IMR-90 (cell line): ENCODE data around the gene ERMP1. TPM values are rescaled to one million over a fixed set of nuclear protein-coding genes. Genes with fewer than 3 reads are reported as not detected.

Experiments
- ATAC-seq: fragments of 200-7000 bp; cut with Tn5 transposase; 2 replicates; pipeline ENCODE4 v1.9.1; 2020; ENCODE audit warnings: low read depth, mild to moderate bottlenecking, moderate library complexity
- BruUV-seq: library from RNA; stranded (reverse); fragments of 400-500 nt; replicated peaks from 2 replicates; lab custom pipeline; 2021; lab: Mats Ljungman, UMichigan
- CTCF ChIA-PET: fragments of 300-600 bp; formaldehyde crosslinking; extraction: SDS; loops from one replicate; lab custom pipeline; 2021; ENCODE audit warnings: antibody characterized with exemption; lab: Yijun Ruan, JAX
- POLR2A ChIA-PET: fragments of 300-600 bp; sonication (Branson Sonifier 250); formaldehyde crosslinking; loops from one replicate; lab custom pipeline; 2022; ENCODE audit warnings: antibody characterized with exemption; ENCODE audit not compliant: unreplicated experiment; lab: Charles Lee
- DNase-seq: peaks from one replicate; pipeline ENCODE4 v3.0.0; 2013
- H2AFZ ChIP-seq: replicated peaks from 2 replicates; pipeline ENCODE3; 2013; ENCODE audit warnings: low read length, mild to moderate bottlenecking; ENCODE audit not compliant: poor library complexity
- H2AK5ac ChIP-seq: 2 replicates; pipeline ENCODE4 v1.6.1; 2013; ENCODE audit warnings: low read depth, low read length, inconsistent platforms
- H2AK9ac ChIP-seq: replicated peaks from 2 replicates; pipeline ENCODE3; 2013; ENCODE audit warnings: mild to moderate bottlenecking, low read depth, low read length, moderate library complexity; ENCODE audit not compliant: poor library complexity
- H2BK120ac ChIP-seq: 2 replicates; pipeline ENCODE4 v1.6.1; 2013; ENCODE audit warnings: low read depth, low read length, inconsistent platforms
- H2BK15ac ChIP-seq: 3 replicates; pipeline ENCODE4 v1.6.1; 2013; ENCODE audit warnings: low read depth, low read length, inconsistent platforms
- H2BK20ac ChIP-seq: 2 replicates; pipeline ENCODE4 v1.6.1; 2013; ENCODE audit warnings: low read depth, mild to moderate bottlenecking, inconsistent platforms, low read length, moderate library complexity
- H2BK5ac ChIP-seq: 2 replicates; pipeline ENCODE4 v1.6.1; 2013; ENCODE audit warnings: mild to moderate bottlenecking, low read depth, low read length, inconsistent platforms; ENCODE audit not compliant: poor library complexity, severe bottlenecking
- H3K14ac ChIP-seq: replicated peaks from 2 replicates; pipeline ENCODE4 v1.6.1; 2013; ENCODE audit warnings: low read depth, low read length, inconsistent platforms
- H3K18ac ChIP-seq: 2 replicates; pipeline ENCODE4 v1.6.1; 2013; ENCODE audit warnings: low read depth, low read length, control low read depth
- H3K23ac ChIP-seq: 2 replicates; pipeline ENCODE4 v1.6.1; 2013; ENCODE audit warnings: low read depth, low read length, inconsistent platforms
- H3K27ac ChIP-seq: 2 replicates; pipeline ENCODE4 v1.5.1; 2013; ENCODE audit warnings: mild to moderate bottlenecking, control low read depth, low read length; ENCODE audit not compliant: insufficient read depth
- H3K27me3 ChIP-seq: 2 replicates; pipeline ENCODE4 v1.6.1; 2013; ENCODE audit warnings: low read length; ENCODE audit not compliant: control insufficient read depth, insufficient read depth
- H3K36me3 ChIP-seq: 2 replicates; pipeline ENCODE4 v1.6.1; 2013; ENCODE audit warnings: low read length, mixed read lengths; ENCODE audit not compliant: control insufficient read depth, insufficient read depth
- H3K4ac ChIP-seq: 2 replicates; pipeline ENCODE4 v1.6.1; 2013; ENCODE audit warnings: low read depth, low read length, inconsistent platforms
- H3K4me1 ChIP-seq: 2 replicates; pipeline ENCODE4 v1.6.1; 2013; ENCODE audit warnings: low read length, mixed read lengths; ENCODE audit not compliant: control insufficient read depth, insufficient read depth
- H3K4me2 ChIP-seq: 2 replicates; pipeline ENCODE4 v1.6.1; 2013; ENCODE audit warnings: low read depth, mild to moderate bottlenecking, control low read depth, low read length, moderate library complexity
- H3K4me3 ChIP-seq: 2 replicates; pipeline ENCODE4 v1.5.1; 2013; ENCODE audit warnings: low read depth, mild to moderate bottlenecking, control low read depth, low read length, moderate library complexity; ENCODE audit not compliant: insufficient read depth
- H3K56ac ChIP-seq: 2 replicates; pipeline ENCODE4 v1.6.1; 2013; ENCODE audit warnings: low read length, inconsistent platforms; ENCODE audit not compliant: insufficient read depth; ENCODE audit errors: extremely low read depth
- H3K79me1 ChIP-seq, 2 experiments: 2 replicates each; pipeline ENCODE4 v1.6.1; 2013; ENCODE audit warnings: low read length in 2 of 2, inconsistent platforms in 1 of 2, low read depth in 1 of 2
- H3K9ac ChIP-seq: 2 replicates; pipeline ENCODE4 v1.6.1; 2013; ENCODE audit warnings: low read depth, low read length, control low read depth
- H3K9me1 ChIP-seq: 2 replicates; pipeline ENCODE4 v1.6.1; 2013; ENCODE audit warnings: low read length, inconsistent platforms; ENCODE audit not compliant: insufficient read depth
- H3K9me3 ChIP-seq: 2 replicates; pipeline ENCODE4 v1.6.1; 2013; ENCODE audit warnings: low read length; ENCODE audit not compliant: control insufficient read depth, insufficient read depth
- H4K20me1 ChIP-seq: 2 replicates; pipeline ENCODE4 v1.6.1; 2013; ENCODE audit warnings: low read length, inconsistent platforms; ENCODE audit not compliant: insufficient read depth
- H4K5ac ChIP-seq: 2 replicates; pipeline ENCODE4 v1.6.1; 2013; ENCODE audit warnings: mild to moderate bottlenecking, low read depth, low read length, control low read depth
- H4K8ac ChIP-seq, 2 experiments: 2 replicates each; pipeline ENCODE4 v1.6.1; 2013; ENCODE audit warnings: low read depth in 2 of 2, low read length in 2 of 2, control low read depth in 1 of 2, inconsistent platforms in 1 of 2
- H4K91ac ChIP-seq: 2 replicates; pipeline ENCODE4 v1.6.1; 2013; ENCODE audit warnings: low read depth, low read length, inconsistent platforms; ENCODE audit not compliant: insufficient read depth
- BHLHE40 ChIP-seq: fragments of 150-350 bp; IDR thresholded peaks from 2 replicates; pipeline ENCODE4 v1.6.1; 2016; ENCODE audit warnings: mild to moderate bottlenecking, low read depth, low read length
- CEBPB ChIP-seq: IDR thresholded peaks from 2 replicates; pipeline ENCODE4 v1.6.1; 2012; ENCODE audit warnings: low read depth, low read length, improper control_type of control experiment
- CHD1 ChIP-seq: IDR thresholded peaks from 2 replicates; pipeline ENCODE4 v1.6.1; 2012; ENCODE audit warnings: low read depth, low read length, improper control_type of control experiment
- CTCF ChIP-seq: conservative IDR thresholded peaks from 2 replicates; pipeline ENCODE4 v1.5.1; 2012; ENCODE audit warnings: mild to moderate bottlenecking, low read depth, low read length, improper control_type of control experiment
- ELK1 ChIP-seq: fragments of 150-350 bp; IDR thresholded peaks from 2 replicates; pipeline ENCODE4 v1.6.1; 2016; ENCODE audit warnings: low read depth, mild to moderate bottlenecking, low read length, moderate library complexity, borderline replicate concordance
- FOS ChIP-seq: fragments of 150-350 bp; IDR thresholded peaks from 2 replicates; pipeline ENCODE4 v1.6.1; 2016; ENCODE audit warnings: low read depth, low read length
- MAFK ChIP-seq: IDR thresholded peaks from 2 replicates; pipeline ENCODE4 v1.6.1; 2012; ENCODE audit warnings: low read depth, low read length, improper control_type of control experiment
- MAZ ChIP-seq: IDR thresholded peaks from 2 replicates; pipeline ENCODE4 v1.6.1; 2012; ENCODE audit warnings: low read depth, mild to moderate bottlenecking, low read length, improper control_type of control experiment, moderate library complexity, borderline replicate concordance
- MXI1 ChIP-seq: IDR thresholded peaks from 2 replicates; pipeline ENCODE4 v1.6.1; 2012; ENCODE audit warnings: low read depth, mild to moderate bottlenecking, low read length, moderate library complexity, borderline replicate concordance
- NFE2L2 ChIP-seq: fragments of 150-350 bp; IDR thresholded peaks from 2 replicates; pipeline ENCODE4 v1.6.1; 2016; ENCODE audit warnings: low read depth, mild to moderate bottlenecking, low read length
- POLR2A ChIP-seq: IDR thresholded peaks from 2 replicates; pipeline ENCODE4 v1.6.1; 2012; ENCODE audit warnings: mild to moderate bottlenecking, low read depth, low read length
- RAD21 ChIP-seq: IDR thresholded peaks from 2 replicates; pipeline ENCODE4 v1.6.1; 2012; ENCODE audit warnings: low read length, improper control_type of control experiment
- RCOR1 ChIP-seq: IDR thresholded peaks from 2 replicates; pipeline ENCODE4 v1.6.1; 2012; ENCODE audit warnings: mild to moderate bottlenecking, low read length, improper control_type of control experiment; ENCODE audit not compliant: insufficient replicate concordance
- RFX5 ChIP-seq: IDR thresholded peaks from 2 replicates; pipeline ENCODE4 v1.8.0; 2012; ENCODE audit warnings: low read depth, mild to moderate bottlenecking, low read length, moderate library complexity
- SMC3 ChIP-seq: fragments of 150-350 bp; IDR thresholded peaks from 2 replicates; pipeline ENCODE4 v1.6.1; 2016; ENCODE audit warnings: low read depth, mild to moderate bottlenecking, antibody characterized with exemption, low read length, moderate library complexity
- USF2 ChIP-seq: fragments of 150-350 bp; IDR thresholded peaks from 2 replicates; pipeline ENCODE4 v1.6.1; 2017; ENCODE audit warnings: mild to moderate bottlenecking, antibody characterized with exemption, low read length, low read depth
- WGBS, 2 experiments: methylation state at CpG; one replicate each; pipeline versions ENCODE4 v1.1.5 to v1.1.7; 2013; ENCODE audit warnings: missing lambda C conversion rate in 2 of 2; ENCODE audit not compliant: insufficient read length in 1 of 2; ENCODE audit errors: extremely low coverage in 2 of 2; 5-methylcytosine and 5-hydroxymethylcytosine counted together
- dilution Hi-C: fragments of 300-500 bp; cut with HindIII; formaldehyde crosslinking; loops from one replicate; pipeline ENCODE4 v1.14.3; 2018; ENCODE audit warnings: low sequenced_read_pairs; ENCODE audit not compliant: unreplicated experiment
- in situ Hi-C: fragments of 300-500 bp; cut with MboI; formaldehyde crosslinking; loops from 3 replicates; pipeline ENCODE4 v1.14.3; 2019; ENCODE audit warnings: low sequenced_read_pairs, inconsistent platforms, mixed read lengths
- intact Hi-C: fragments of 100-400 bp; cut with micrococcal nuclease; formaldehyde crosslinking; loops from 2 replicates; pipeline ENCODE4 v1.10.0; 2022
- polyA plus RNA-seq, 3 experiments: library from polyadenylated mRNA; depleted of rRNA; stranded (reverse); fragments of >200 nt; gene quantifications; 2 replicates each; pipeline ENCODE4 v1.2.3, GENCODE V29; 2012; ENCODE audit warnings: low replicate concordance in 1 of 3
- total RNA-seq: library from RNA; depleted of rRNA; stranded (reverse); fragments of >200 nt; gene quantifications from 2 replicates; pipeline ENCODE4 v1.2.3, GENCODE V29; 2012

ERMP1 gene
- total and polyA plus RNA-seq, 2 of the 4 experiments (the other 2 are of a cell fraction): 2.2 to 4.7 TPM

- Histone ChIP-seq H4K91ac (no peak overlapping the region), H3K4me1 (no peaks in the 10 kb centered on the region), H3K79me1 (peaks cover 4% of the 10 kb centered on the region in 2 experiments; a peak in 2 of 4 replicates), H3K18ac (no peak overlapping the region), H4K20me1 (no peaks in the 10 kb centered on the region), H3K9me3 (no peaks in the 10 kb centered on the region), H3K27me3 (no peaks in the 10 kb centered on the region), H3K27ac (no peak overlapping the region), H3K14ac (no peak overlapping the region), H3K36me3 (peaks cover 34% of the 10 kb centered on the region), H3K4ac (no peak overlapping the region), H3K56ac (no peak overlapping the region), H3K23ac (no peak overlapping the region), H2AFZ (no peak overlapping the region), H2BK15ac (no peak overlapping the region), H3K4me2 (no peak overlapping the region), H2BK120ac (no peak overlapping the region), H3K9ac (no peak overlapping the region), H4K8ac (no peak overlapping the region), H2AK9ac (no peak overlapping the region), H4K5ac (no peak overlapping the region), H3K9me1 (no peaks in the 10 kb centered on the region), H2BK5ac (no peak overlapping the region), H3K4me3 (no peak overlapping the region), H2AK5ac (no peak overlapping the region), H2BK20ac (no peak overlapping the region)
- CTCF ChIA-PET: interaction anchor here (0.7 to 1.9 kb wide), 2 partner anchors 14 to 24 kb away, joined by 3 to 5 read pairs; no protein-coding TSS in a partner anchor
- WGBS, 2 experiments: no CpG with 5 or more reads among the region's 4 CpGs
- in situ Hi-C loops: no loop called here
- intact Hi-C loops: no loop called here
- ATAC-seq: no peak
- dilution Hi-C loops: no loop called here
- TF ChIP-seq NFE2L2: no peak
- no peak for TF ChIP-seq RAD21
- TF ChIP-seq MAZ: no peak
- TF ChIP-seq RCOR1: no peak
- no peak for TF ChIP-seq BHLHE40
- TF ChIP-seq MXI1: no peak
- no peak for TF ChIP-seq USF2
- no peak for TF ChIP-seq CEBPB
- no peak for TF ChIP-seq POLR2A
- no peak for TF ChIP-seq RFX5
- TF ChIP-seq FOS: no peak
- no peak for TF ChIP-seq CTCF
- no peak for TF ChIP-seq MAFK
- TF ChIP-seq ELK1: no peak
- no peak for TF ChIP-seq SMC3
- TF ChIP-seq CHD1: no peak
- BruUV-seq: no TSS peak
- POLR2A ChIA-PET: no interaction called here
- DNase-seq: no peak
Observed at GRCh38 chr9:5749306-5749705, 83.6 kb downstream of the ERMP1 start.
